Stimulated activated naive CD8-positive, alpha-beta T cell treated with anti-CD3 and anti-CD28 coated beads, Interleukin-15, amount 100 ng/mL, for 72 hours (primary cell): ENCODE measurements around the gene SERPINA4.
"Not testable (repeated sequence)": the region's sequence is repeated elsewhere in the genome, so short reads cannot be mapped to it uniquely, and the experiment has no call there.

ENCODE experiments used
- ATAC-seq: fragments of 150-1000 bp; cut with Tn5 transposase; 2 replicates; pipeline ENCODE4 v1.10.0; 2021; ENCODE audit warnings: mild to moderate bottlenecking, moderate library complexity
- DNase-seq, 2 donors: peaks; one replicate each; pipeline ENCODE4 v3.0.0; 2021 to 2022
- H3K27ac Mint-ChIP-seq, 2 donors: one replicate each; pipeline ENCODE4 v1.8.0; 2022; ENCODE audit warnings: mild to moderate bottlenecking in 2 of 2, mixed read lengths in 2 of 2, moderate library complexity in 2 of 2
- H3K27me3 Mint-ChIP-seq: one replicate; pipeline ENCODE4 v1.8.0; 2022; ENCODE audit warnings: mixed read lengths
- H3K4me1 Mint-ChIP-seq: one replicate; pipeline ENCODE4 v1.8.0; 2022; ENCODE audit warnings: mild to moderate bottlenecking, mixed read lengths
- H3K4me3 Mint-ChIP-seq, 2 donors: one replicate each; pipeline ENCODE4 v1.8.0; 2022; ENCODE audit warnings: mild to moderate bottlenecking in 2 of 2, mixed read lengths in 2 of 2, moderate library complexity in 1 of 2
- H3K9me3 Mint-ChIP-seq, 2 donors: one replicate each; pipeline ENCODE4 v1.8.0; 2022; ENCODE audit warnings: mixed read lengths in 2 of 2

Gene SERPINA4

GRCh38 chr14:94572637-94573303, 11.5 kb downstream of the SERPINA4 start:
- H3K27me3 Mint-ChIP-seq, result no peaks in the 10 kb centered on the region
- no peak overlapping the region for H3K4me3 Mint-ChIP-seq
- no peaks in the 10 kb centered on the region for H3K4me1 Mint-ChIP-seq
- H3K9me3 Mint-ChIP-seq, result no peaks in the 10 kb centered on the region
- DNase-seq, result no peak
- no peak for ATAC-seq
- H3K27ac Mint-ChIP-seq, result no peak overlapping the region

GRCh38 chr14:94573475-94574277, 12.4 kb downstream of the SERPINA4 start:
- DNase-seq, result no peak
- Mint-ChIP-seq H3K4me3 (no peak overlapping the region), H3K27ac (no peak overlapping the region), H3K9me3 (no peaks in the 10 kb centered on the region), H3K4me1 (no peaks in the 10 kb centered on the region), H3K27me3 (no peaks in the 10 kb centered on the region)
- ATAC-seq, result no peak

- no peak overlapping the region for H3K27ac Mint-ChIP-seq
- H3K27me3 Mint-ChIP-seq, result no peaks in the 10 kb centered on the region
- H3K9me3 Mint-ChIP-seq, result no peaks in the 10 kb centered on the region
- H3K4me1 Mint-ChIP-seq, result no peaks in the 10 kb centered on the region
- ATAC-seq (no peak), DNase-seq (no peak)
- H3K4me3 Mint-ChIP-seq, result no peak overlapping the region
These were observed 13.1 kb downstream of the SERPINA4 start for GRCh38 chr14:94574336-94574735.

GRCh38 chr14:94575730-94576585, 14.7 kb downstream of the SERPINA4 start:
- Mint-ChIP-seq H3K4me3 (no peak overlapping the region), H3K27me3 (no peaks in the 10 kb centered on the region), H3K27ac (no peak overlapping the region), H3K4me1 (no peaks in the 10 kb centered on the region), H3K9me3 (no peaks in the 10 kb centered on the region)
- DNase-seq, result no peak
- no peak for ATAC-seq

GRCh38 chr14:94577472-94577871, 16.2 kb downstream of the SERPINA4 start:
- not testable (repeated sequence) for H3K4me1 Mint-ChIP-seq, H3K27me3 Mint-ChIP-seq, H3K9me3 Mint-ChIP-seq, DNase-seq, ATAC-seq, H3K27ac Mint-ChIP-seq, H3K4me3 Mint-ChIP-seq

- DNase-seq (no peak), ATAC-seq (no peak)
- Mint-ChIP-seq H3K4me3 (no peak overlapping the region), H3K4me1 (no peaks in the 10 kb centered on the region), H3K27ac (no peak overlapping the region), H3K9me3 (no peaks in the 10 kb centered on the region), H3K27me3 (no peaks in the 10 kb centered on the region)
These were observed 17.5 kb downstream of the SERPINA4 start for GRCh38 chr14:94578712-94579111.

GRCh38 chr14:94581127-94581999, 20.1 kb downstream of the SERPINA4 start, which contains the start of gene SERPINA5:
SERPINA5 (plus strand) TSS chr14:94581426; CDS start chr14:94587363, 5,937 bp downstream.
- Mint-ChIP-seq H3K4me3 (no peak within 1 kb of the TSS), H3K9me3 (no peaks in the 10 kb centered on the region), H3K27ac (no peak within 1 kb of the TSS), H3K27me3 (no peaks in the 10 kb centered on the region), H3K4me1 (no peaks in the 10 kb centered on the region)
- ATAC-seq, result no peak
- DNase-seq, result no peak

- Mint-ChIP-seq H3K4me3 (no peak overlapping the region), H3K9me3 (no peaks in the 10 kb centered on the region), H3K4me1 (no peaks in the 10 kb centered on the region), H3K27ac (peak overlapping the region in 1 of 2 donors; percentile 80), H3K27me3 (no peaks in the 10 kb centered on the region)
- no peak for DNase-seq
- no peak for ATAC-seq
These were observed 21.0 kb downstream of the SERPINA4 start for GRCh38 chr14:94582199-94582750.

GRCh38 chr14:94582851-94583250, 21.6 kb downstream of the SERPINA4 start:
- no peaks in the 10 kb centered on the region for H3K4me1 Mint-ChIP-seq
- no peaks in the 10 kb centered on the region for H3K9me3 Mint-ChIP-seq
- H3K27me3 Mint-ChIP-seq, result no peaks in the 10 kb centered on the region
- ATAC-seq (no peak), DNase-seq (no peak)
- H3K4me3 Mint-ChIP-seq, result no peak overlapping the region
- H3K27ac Mint-ChIP-seq, result peak overlapping the region in 1 of 2 donors; percentile 80

- H3K4me3 Mint-ChIP-seq, result no peak overlapping the region
- no peaks in the 10 kb centered on the region for H3K9me3 Mint-ChIP-seq
- no peaks in the 10 kb centered on the region for H3K4me1 Mint-ChIP-seq
- H3K27me3 Mint-ChIP-seq, result no peaks in the 10 kb centered on the region
- DNase-seq (no peak), ATAC-seq (no peak)
- H3K27ac Mint-ChIP-seq, result no peak overlapping the region
These were observed 22.3 kb downstream of the SERPINA4 start for GRCh38 chr14:94583557-94583956.

GRCh38 chr14:94584591-94585280, 23.5 kb downstream of the SERPINA4 start:
- Mint-ChIP-seq H3K27me3 (no peaks in the 10 kb centered on the region), H3K4me3 (no peak overlapping the region), H3K4me1 (no peaks in the 10 kb centered on the region), H3K9me3 (no peaks in the 10 kb centered on the region), H3K27ac (peak overlapping the region in 1 of 2 donors; percentile 5)
- DNase-seq (no peak), ATAC-seq (no peak)

- H3K9me3 Mint-ChIP-seq, result peaks cover 0 to 10% of the 10 kb centered on the region in 2 donors
- no peaks in the 10 kb centered on the region for H3K27me3 Mint-ChIP-seq
- no peak overlapping the region for H3K4me3 Mint-ChIP-seq
- no peak overlapping the region for H3K27ac Mint-ChIP-seq
- DNase-seq (no peak), ATAC-seq (no peak)
- no peaks in the 10 kb centered on the region for H3K4me1 Mint-ChIP-seq
These were observed 25.4 kb downstream of the SERPINA4 start for GRCh38 chr14:94586635-94587034.

GRCh38 chr14:94588311-94588710, 27.1 kb downstream of the SERPINA4 start:
- Mint-ChIP-seq H3K4me1 (no peaks in the 10 kb centered on the region), H3K27me3 (no peaks in the 10 kb centered on the region), H3K9me3 (peaks cover 0 to 10% of the 10 kb centered on the region in 2 donors), H3K27ac (no peak overlapping the region), H3K4me3 (no peak overlapping the region)
- DNase-seq, result no peak
- ATAC-seq, result no peak

GRCh38 chr14:94591073-94591472, 29.8 kb downstream of the SERPINA4 start:
- no peaks in the 10 kb centered on the region for H3K27me3 Mint-ChIP-seq
- no peak for ATAC-seq
- H3K9me3 Mint-ChIP-seq, result peaks cover 0 to 10% of the 10 kb centered on the region in 2 donors
- no peak for DNase-seq
- H3K27ac Mint-ChIP-seq, result no peak overlapping the region
- H3K4me3 Mint-ChIP-seq, result no peak overlapping the region
- no peaks in the 10 kb centered on the region for H3K4me1 Mint-ChIP-seq
